IPS-NIHi7 (cell line): ENCODE data around the gene STAB2.

ENCODE experiments used
- DNase-seq: peaks from one replicate; pipeline ENCODE4 v3.0.0; 2012; ENCODE audit warnings: mixed read lengths; ENCODE audit errors: extremely low spot score

Gene STAB2

DNA sequence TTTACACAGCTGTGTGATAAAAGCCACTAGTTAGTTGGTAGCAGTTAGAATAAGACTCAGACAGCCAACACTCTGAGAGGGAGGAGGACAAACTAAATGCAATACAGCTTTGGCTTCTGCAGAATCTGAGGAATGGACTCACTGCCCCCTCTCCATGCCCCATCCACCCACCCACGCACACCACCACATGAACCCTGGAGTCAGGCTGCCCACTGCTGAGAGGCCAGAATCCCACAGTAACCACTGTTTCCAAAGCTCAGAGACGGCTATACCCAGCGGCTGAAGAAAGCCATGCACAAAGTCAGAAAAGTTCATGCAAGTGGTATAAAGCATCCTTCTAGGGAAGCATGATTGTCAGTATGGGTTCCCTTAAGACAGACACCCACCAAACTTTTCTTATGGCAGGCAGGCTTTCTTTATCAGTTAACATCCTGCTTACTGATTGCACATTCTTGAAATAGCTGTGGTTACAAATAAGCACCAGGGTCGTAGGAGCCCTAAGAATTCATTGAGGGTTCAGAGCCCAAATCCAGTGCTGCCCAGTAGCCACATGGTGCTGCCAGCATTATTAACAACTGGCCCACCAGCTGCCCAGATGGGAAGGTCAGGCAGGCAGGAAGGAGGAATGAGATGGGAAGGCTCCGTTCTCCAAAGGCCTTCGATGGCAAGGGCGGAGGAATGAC, 192.5 kb downstream of the STAB2 start:
- DNase-seq = no peak

- DNase-seq = no peak
These were observed 193.0 kb downstream of the STAB2 start for GRCh38 chr12:103780093-103780440.

DNA sequence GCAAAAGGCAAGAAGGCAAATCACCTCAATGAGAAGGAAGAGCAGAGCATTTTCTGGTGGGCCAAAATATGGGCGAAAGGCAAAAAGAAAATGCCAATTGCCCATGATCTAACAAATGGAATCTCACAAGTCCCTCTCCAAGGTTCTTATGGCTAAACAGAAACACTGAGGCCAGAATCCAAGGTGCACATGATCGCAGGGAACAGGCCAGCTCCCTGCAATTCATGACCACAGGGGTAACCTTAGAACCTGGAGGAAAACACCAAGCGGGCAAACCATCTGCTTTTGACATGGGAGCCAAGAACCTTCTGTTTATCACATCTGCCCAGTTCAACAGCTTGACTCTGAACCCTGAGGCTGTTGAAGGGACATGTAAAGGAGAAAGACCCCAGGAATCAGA, 193.9 kb downstream of the STAB2 start:
- no peak for DNase-seq

- DNase-seq = no peak
These were observed 195.3 kb downstream of the STAB2 start for GRCh38 chr12:103782399-103782798.

- DNase-seq = no peak
These were observed 196.9 kb downstream of the STAB2 start for GRCh38 chr12:103783744-103784664.

DNA sequence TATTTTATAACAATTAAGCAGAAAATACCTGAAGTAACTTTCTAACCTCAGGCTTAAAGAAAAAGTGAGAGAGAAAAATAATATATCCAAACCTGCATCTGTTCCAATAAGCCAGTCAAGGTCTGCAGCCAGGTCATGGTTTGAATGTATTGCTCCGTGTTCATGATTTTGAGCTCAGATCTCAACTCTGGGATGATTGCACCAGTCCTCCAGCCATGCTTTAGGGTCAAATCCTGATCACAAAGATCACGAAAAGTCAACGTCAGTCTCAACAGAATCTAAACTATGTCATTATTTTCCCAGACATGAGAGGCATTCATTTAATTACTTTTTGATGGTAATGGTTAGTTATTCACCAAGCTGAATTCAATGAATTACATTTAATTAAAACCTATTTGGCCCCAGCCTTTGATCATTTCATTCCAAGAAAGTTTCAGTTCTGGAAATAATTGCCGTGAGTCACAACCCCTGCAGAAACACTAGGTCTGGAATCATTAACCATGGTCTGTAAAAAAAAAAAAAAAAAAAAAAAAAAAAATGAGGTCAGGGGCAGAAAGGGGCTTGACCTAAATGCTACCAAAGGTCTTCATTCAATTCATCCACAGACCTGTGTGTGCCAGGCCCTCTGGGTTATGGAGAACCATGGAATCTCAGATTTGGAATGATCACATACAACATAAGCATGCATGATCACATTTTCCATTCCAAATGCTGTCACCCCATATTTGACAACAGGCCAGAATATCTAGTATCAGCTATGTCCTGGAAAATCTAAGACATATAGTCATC, 198.4 kb downstream of the STAB2 start:
- DNase-seq = no peak

DNA sequence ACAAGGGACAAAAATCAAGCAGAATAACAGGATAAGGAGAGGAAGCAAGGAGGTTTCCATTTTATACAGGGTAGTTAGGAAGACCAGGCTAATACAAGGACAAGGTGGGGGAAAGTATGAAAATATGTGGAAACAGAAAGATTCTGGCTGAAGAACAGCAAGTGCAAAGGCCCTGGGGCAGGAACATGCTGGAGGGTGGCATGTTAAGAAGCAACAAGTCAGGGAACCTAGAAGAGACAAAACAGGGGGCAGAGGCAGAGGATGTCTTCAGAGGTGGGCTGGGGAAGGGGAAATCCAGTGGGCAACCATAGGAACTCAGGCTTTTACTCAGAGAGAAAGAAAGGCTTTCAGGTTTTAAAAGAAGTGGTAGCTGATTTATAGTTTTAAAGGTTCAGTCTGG, 199.1 kb downstream of the STAB2 start:
- DNase-seq = no peak

- no peak for DNase-seq
These were observed 204.4 kb downstream of the STAB2 start for GRCh38 chr12:103791350-103791920.

DNA sequence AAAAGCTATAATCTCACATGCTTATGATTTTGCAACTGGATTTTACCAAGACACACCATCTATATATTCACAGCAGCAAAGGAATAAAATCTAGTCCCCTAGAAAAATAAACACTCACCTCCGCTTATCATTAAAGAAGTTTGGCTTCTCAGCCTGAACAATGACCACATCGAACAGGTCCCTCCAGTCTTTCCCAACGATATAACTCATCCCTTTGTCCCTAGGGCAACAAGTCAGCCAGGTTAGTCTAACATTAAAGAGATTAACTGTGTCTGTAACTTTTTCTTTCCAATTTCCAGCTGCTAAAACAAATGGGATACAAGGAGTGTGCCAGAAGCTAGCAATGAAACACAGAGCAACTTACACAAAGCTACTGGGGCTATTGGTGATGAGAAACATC, 206.0 kb downstream of the STAB2 start:
- no peak for DNase-seq

DNA sequence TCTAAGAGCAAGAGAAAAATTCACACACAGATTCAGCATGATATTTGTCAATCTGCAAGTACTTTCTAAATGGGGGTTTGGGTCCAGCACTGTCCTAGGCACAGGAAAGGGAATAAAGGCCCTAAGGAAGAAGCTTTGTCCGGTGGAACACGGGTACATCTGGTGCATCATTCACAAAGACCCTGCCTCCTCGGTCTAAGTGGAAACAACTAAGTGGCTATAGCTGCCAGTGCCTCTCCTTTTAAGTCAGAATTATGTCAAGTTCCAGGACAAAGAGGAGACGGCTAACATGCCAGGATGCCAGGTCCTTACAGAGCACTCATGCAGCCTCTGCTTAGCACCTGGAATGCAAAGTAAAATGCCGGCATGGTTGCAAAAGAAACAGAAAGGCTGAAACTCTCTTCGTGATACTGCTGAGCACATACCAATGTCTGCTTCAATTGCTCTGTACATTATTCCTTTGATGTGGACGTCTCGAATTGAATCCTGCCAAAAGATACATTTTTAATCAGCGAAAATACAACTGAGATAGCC, 206.5 kb downstream of the STAB2 start:
- DNase-seq = no peak

DNA sequence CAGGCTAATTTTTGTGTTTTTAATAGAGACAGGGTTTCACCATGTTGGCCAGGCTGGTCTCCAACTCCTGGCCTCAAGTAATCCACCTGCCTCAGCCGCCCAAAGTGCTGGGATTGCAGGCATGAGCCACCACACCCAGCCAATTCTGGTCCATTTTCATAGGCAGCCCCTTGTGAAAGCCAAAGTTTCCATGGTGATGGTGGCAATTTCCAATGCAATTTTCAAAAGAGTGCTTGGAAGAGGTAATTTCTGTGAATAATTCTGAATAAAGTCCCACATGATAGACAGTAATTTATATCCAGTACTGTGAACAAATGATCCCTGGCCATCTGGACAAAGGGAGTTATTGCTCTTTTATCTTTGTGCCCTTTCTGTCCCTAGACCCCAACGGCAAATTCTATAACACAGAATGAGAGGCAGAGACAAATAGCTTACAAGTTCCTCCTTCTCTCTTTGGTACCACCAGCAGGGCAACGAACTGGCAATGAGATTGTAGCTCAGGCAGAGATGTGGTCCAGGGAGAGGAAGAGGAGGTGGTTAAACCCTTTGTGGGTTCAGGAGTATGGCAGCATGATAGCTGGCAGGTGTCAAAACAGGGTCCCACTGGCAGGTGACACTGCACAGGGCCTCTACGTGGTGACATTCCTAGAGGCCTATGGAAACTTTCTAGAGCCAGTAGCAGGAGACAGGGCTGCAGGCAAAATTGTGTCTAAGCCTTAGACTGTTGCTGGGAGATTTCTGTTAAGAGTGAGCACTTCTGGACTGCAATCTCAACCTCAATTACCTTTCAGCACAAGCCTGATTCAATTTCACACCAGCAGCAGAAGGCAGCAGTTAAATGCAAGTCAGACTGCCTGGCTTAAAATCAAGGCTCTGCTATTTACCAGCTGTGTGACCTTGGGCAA, 207.5 kb downstream of the STAB2 start:
- no peak for DNase-seq

DNA sequence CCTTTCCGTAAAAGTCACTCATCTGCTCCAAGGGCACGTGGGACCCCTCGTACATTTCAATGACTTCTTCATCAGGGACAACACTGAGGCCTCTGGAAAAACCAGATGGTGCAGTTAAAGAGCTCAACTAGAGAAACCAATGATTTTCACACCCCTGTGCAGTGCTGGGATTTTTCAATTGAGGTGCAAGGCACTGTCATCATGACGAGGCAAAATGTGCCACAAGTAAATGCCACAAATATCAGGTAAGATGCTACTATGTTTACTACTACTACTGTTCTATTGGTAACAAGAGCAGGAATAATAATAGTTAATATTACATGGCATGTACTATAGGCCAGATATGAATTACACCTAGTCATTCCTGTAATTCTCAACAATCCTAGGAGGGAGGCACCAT, 211.5 kb downstream of the STAB2 start:
- no peak for DNase-seq

GRCh38 chr12:103799504-103799856, 212.4 kb downstream of the STAB2 start:
- DNase-seq = no peak

DNA sequence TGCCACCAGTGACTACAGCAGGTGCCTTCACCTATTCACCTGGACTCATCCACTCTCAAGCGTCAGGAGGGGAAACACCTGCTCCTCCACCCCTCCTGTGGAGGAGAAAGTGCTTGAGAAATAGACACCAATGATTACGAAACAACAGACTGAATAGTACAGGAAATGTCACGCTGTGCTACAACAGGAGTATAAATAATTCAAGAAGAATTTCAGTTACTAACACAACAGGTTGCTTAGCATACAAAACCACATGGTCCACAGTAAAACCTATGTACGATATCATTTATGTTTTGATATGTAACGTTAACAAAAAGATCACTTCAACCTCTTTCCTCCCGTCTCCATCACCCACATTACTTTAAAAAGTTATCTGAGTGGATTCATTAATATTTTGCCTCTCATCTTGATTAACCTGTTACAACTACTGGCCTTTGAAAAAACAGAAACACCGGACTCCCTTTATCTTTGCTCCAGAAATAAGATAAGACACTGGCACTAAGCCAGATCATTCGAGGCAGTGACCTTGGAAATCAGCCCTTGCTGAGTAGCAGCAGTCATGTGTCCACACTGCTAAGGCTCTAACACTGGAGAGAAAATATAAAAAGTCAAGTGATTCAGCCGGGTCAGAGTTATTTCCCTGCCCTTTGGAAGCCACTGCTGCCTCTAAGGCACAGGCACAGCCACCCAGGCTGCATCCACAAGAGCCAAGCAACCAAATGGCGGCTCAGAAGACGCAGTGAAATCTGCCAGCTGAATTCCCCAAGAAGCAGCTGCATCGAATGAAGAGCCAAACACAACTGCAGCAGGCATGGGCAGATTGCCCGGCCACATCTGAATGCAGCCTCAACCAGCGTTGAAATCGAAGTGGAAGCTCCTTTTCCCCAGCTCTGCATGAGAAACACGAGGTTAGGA, 213.0 kb downstream of the STAB2 start:
- DNase-seq = no peak

DNA sequence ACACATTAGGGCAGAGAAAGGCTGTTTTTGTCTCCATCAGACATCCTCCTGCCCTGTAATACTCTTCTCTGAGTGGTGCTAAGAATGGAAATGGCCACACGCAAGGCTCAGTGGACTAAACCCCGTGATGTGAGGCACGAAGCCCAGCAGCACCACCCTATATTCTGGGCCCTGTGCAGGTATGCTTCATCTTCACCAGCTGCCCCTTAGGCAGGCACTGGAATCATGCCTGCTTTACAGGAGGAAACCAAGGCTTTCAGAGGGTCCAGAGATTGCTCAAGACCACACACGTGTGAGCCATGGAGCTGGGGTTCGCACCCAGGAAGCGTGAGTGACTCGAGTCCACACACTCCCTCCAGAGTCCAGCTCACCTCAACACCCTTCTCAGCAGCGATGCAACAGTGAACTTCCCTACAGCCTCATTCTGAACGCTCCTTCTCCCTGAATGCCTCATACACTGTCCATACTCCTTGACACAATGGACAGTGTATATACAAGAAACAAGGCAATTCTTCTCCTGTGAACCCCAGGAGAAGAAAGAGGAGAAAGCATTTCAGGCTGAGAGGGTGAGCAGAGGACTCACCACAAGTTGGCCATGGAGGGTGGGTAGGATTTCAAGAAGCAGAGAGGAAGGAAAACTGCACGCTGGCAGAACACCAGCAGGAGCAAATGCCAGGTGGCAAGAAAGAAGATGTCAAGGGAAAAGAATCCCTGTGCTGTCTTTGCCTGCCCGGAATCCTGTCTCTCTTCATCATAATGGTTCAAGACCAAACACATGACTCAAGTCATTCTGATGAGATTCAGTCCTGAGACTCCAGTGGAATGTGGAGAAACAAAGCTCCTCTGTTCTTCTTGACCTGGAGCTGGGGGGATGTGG, 214.9 kb downstream of the STAB2 start:
- DNase-seq = no peak

GRCh38 chr12:103802586-103802886, 215.5 kb downstream of the STAB2 start:
- DNase-seq = no peak

DNA sequence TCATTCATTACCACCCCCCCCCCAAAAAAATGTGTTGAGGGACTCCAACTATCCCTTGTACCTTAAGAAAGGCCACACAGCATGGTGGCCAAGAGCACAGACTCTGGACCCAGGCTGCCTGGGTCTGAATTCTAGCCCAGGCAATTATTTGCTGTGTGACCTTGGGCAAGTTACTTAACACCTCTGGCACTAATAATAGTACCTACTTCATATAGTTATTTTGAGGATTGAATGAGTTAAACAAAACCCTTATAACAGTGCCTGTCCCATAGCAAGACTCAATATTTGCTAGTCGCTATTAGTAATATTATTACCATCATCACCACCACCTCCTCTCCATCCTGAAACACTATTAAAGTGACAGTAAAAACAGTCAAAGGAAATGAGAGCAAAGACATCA, 216.8 kb downstream of the STAB2 start:
- no peak for DNase-seq

DNA sequence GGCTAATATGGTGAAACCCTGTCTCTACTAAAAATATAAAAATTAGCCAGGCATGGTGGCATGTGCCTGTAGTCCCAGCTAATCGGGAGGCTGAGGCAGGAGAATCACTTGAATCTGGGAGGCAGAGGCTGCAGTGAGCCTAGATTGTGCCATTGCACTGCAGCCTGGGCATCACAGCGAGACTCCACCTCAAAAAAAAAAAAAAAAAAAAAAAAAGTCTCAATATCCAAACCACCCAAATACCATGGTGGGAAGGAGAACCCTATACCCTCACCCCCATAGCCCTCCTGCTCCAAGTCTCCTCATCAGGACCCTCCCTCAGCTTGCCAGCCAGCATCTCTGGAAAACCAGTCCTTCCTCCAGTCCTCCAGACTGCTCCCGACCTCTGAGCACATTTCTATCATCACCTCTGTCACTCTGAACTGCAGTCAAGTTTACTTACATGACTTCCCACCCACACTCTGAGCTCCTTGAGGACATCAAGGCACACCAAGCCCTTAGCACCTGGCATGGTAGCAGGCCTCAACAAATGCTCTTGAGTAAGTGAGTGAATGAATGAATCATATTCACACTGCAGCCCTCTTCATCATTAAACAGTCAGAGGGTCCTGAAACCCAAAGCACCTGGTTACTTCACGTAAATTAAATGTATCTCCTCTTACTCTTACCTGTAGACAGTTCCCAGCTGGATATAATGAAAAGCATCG, 218.7 kb downstream of the STAB2 start:
- DNase-seq = no peak
